Lung (tissue), 12 donors: Measurements from ENCODE around the gene FNIP2. TPM values are rescaled to one million over a fixed set of nuclear protein-coding genes. Genes with fewer than 3 reads are reported as not detected.
A peak's percentile ranks its signal among the peaks of the same experiment; 100 is the strongest.

Experiments used
- ATAC-seq: fragments of 200-7000 bp; cut with Tn5 transposase; one replicate; pipeline ENCODE4 v1.9.1; 2020; ENCODE audit warnings: moderate number of reproducible peaks; ENCODE audit not compliant: insufficient read depth, low FRiP score
- DNase-seq, 3 donors: peaks; one replicate each; pipeline ENCODE4 v3.0.0-alpha.2; 2013 to 2017
- H3K27ac ChIP-seq, 2 donors: one replicate each; pipeline ENCODE4 v1.5.1; 2013; ENCODE audit warnings: mild to moderate bottlenecking in 2 of 2, moderate library complexity in 2 of 2, control low read depth in 1 of 2, inconsistent platforms in 1 of 2, low read depth in 1 of 2, low read length in 1 of 2
- H3K27me3 ChIP-seq, 3 donors: one replicate each; pipeline ENCODE4 v1.5.1; 2013; ENCODE audit warnings: low read length in 2 of 3; ENCODE audit not compliant: control insufficient read depth in 3 of 3, insufficient read depth in 3 of 3
- H3K36me3 ChIP-seq, 4 donors: one replicate each; pipeline ENCODE4 v1.5.1; 2013; ENCODE audit warnings: low read length in 4 of 4, mild to moderate bottlenecking in 1 of 4, moderate library complexity in 1 of 4; ENCODE audit not compliant: control insufficient read depth in 4 of 4, insufficient read depth in 4 of 4
- H3K4me1 ChIP-seq, 5 donors: one replicate each; pipeline ENCODE4 v1.5.1; 2013; ENCODE audit warnings: low read length in 5 of 5, mild to moderate bottlenecking in 2 of 5, moderate library complexity in 1 of 5; ENCODE audit not compliant: control insufficient read depth in 5 of 5, insufficient read depth in 5 of 5
- H3K4me3 ChIP-seq: one replicate; pipeline ENCODE4 v1.5.1; 2013; ENCODE audit warnings: mild to moderate bottlenecking, control low read depth, moderate library complexity
- H3K9ac ChIP-seq, 2 donors: one replicate each; pipeline ENCODE4 v1.5.1; 2013; ENCODE audit warnings: low read length in 2 of 2, control low read depth in 1 of 2; ENCODE audit not compliant: insufficient read depth in 1 of 2
- H3K9me3 ChIP-seq, 4 donors: one replicate each; pipeline ENCODE4 v1.5.1; 2013; ENCODE audit warnings: low read length in 3 of 4, mild to moderate bottlenecking in 1 of 4, moderate library complexity in 1 of 4; ENCODE audit not compliant: control insufficient read depth in 4 of 4, insufficient read depth in 3 of 4
- WGBS, 2 donors: extraction: QIAGEN DNeasy Blood & Tissue Kit; methylation state at CpG; one replicate each; pipeline ENCODE4 v1.1.7; 2013; 5-methylcytosine and 5-hydroxymethylcytosine counted together
- polyA plus RNA-seq, 2 donors: library from polyadenylated mRNA; stranded (reverse); fragments of 200-250 nt; gene quantifications; one replicate each; pipeline ENCODE4 v1.2.1, GENCODE V29; 2013
- total RNA-seq, 2 donors: library from RNA; depleted of rRNA in 1 of 2; stranded (reverse); fragments of >200 nt in 1 of 2; gene quantifications; one replicate each; pipeline ENCODE4 v1.2.1, GENCODE V29; 2014 to 2021
- TF ChIP-seq, protein P1 (sequence below): IDR thresholded peaks from 2 replicates; pipeline ENCODE4 v1.5.1; 2012; ENCODE audit warnings: mild to moderate bottlenecking; ENCODE audit errors: control extremely low read depth, extremely low read depth
- donor health status: control.
- donor health status: control.
- donor health status: Bipolar disorder and iron deficiency.
- donor health status: healthy.
- donor health status: DM: yes; HTN: yes; CAD: no.

Gene FNIP2
- total and polyA plus RNA-seq, 4 donors, result 12.1 to 150 (median 44.6) TPM

DNA sequence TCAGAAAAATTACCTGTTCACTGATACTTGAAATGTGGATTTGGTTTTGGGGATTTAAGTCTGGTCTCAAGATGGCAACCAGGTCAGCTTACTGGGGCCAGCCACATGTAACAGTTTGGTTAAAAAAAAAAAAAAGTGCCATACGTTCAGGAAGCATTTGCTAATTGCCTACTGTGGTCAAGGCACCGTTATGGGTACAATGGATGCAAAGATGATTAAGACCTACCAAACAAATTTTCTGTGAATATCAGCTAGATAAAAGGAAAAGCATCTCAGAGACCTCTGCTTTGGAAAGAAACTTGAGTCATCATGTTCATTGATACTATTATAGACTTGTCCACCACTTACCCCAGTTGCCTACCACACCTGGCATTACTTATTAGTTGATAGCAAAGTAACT is 80.9 kb downstream of the FNIP2 start:
- H3K4me3 ChIP-seq, result no peak overlapping the region
- TF ChIP-seq, protein P1, sequence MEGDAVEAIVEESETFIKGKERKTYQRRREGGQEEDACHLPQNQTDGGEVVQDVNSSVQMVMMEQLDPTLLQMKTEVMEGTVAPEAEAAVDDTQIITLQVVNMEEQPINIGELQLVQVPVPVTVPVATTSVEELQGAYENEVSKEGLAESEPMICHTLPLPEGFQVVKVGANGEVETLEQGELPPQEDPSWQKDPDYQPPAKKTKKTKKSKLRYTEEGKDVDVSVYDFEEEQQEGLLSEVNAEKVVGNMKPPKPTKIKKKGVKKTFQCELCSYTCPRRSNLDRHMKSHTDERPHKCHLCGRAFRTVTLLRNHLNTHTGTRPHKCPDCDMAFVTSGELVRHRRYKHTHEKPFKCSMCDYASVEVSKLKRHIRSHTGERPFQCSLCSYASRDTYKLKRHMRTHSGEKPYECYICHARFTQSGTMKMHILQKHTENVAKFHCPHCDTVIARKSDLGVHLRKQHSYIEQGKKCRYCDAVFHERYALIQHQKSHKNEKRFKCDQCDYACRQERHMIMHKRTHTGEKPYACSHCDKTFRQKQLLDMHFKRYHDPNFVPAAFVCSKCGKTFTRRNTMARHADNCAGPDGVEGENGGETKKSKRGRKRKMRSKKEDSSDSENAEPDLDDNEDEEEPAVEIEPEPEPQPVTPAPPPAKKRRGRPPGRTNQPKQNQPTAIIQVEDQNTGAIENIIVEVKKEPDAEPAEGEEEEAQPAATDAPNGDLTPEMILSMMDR, result no peak
- H3K27ac ChIP-seq, result no peak overlapping the region
- H3K9ac ChIP-seq, result no peak overlapping the region
- peaks cover 0 to 24% (median 15%) of the 10 kb centered on the region in 4 donors for H3K36me3 ChIP-seq
- peaks cover 0 to 12% (median 0%) of the 10 kb centered on the region in 5 donors for H3K4me1 ChIP-seq
- DNase-seq (no peak), ATAC-seq (no peak)
- no peaks in the 10 kb centered on the region for H3K27me3 ChIP-seq
- H3K9me3 ChIP-seq, result no peaks in the 10 kb centered on the region
- WGBS, 2 donors, result 48 to 73% methylated on average over 2 of the region's 2 CpGs

DNA sequence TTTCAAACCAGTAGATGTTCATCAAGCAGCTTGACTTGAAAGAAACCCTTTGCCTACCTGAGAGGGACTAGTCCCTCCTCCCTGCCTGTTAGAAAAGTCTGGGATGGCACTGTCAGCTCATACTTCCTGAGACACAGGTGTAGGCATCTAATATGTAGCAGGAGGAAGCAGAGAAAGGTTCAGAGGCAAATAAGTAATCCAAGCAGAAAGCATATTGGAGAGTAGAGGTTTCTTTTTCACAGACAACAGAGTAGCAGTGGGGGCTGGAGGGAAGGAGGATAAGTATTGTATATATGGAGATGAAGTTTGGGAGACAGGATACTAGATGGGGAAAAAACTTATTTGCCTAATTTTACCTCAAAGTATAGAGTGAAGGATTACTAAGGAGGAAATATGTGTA is 81.5 kb downstream of the FNIP2 start:
- Histone ChIP-seq H3K4me3 (no peak overlapping the region), H3K4me1 (peaks cover 0 to 12% (median 0%) of the 10 kb centered on the region in 5 donors), H3K9ac (no peak overlapping the region), H3K27me3 (no peaks in the 10 kb centered on the region), H3K9me3 (no peaks in the 10 kb centered on the region), H3K36me3 (peaks cover 0 to 24% (median 15%) of the 10 kb centered on the region in 4 donors), H3K27ac (no peak overlapping the region)
- TF ChIP-seq, protein P1, result no peak
- DNase-seq (no peak), ATAC-seq (no peak)

DNA sequence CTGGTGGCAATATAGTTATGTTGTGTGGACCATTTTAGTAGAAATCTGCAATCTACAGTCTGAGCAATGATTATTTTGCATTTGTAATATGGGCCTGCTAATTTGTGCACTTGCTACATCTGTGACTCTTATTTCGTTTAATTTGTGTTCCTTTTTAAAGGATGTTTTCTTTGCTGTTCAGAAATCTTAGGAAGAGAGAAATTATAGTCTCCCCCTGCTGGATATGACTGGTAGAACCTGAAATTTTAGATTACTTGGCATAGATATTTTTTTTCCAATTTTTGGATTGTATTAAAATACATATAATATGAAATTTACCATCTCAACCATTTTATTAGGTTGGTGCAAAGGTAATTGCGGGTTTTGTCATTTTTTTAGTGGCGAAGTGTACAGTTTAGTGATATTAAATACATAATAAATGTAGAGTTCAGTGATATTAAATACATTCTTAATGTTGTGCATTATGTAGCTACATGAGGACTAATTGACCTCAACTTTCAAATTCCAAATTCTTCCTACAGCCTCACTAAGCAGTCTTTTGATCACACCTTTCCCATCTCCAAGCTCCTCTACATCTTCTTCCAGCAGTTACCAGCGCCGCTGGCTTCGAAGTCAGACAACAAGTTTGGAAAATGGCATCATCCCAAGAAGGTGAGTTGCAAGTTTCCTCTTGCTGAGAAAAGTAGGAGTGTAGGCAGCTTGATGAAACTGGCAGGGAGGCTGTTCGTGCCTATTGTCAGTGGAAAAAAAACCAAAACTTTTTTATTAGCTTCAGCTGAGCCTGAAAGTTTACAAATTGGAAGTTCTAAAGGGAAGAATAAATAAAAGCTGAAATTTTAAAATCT is 82.2 kb downstream of the FNIP2 start:
- no peak overlapping the region for H3K9ac ChIP-seq
- DNase-seq (peak in 2 of 3 donors; percentile 61), ATAC-seq (peak; percentile 49)
- peaks cover 0 to 12% (median 0%) of the 10 kb centered on the region in 5 donors for H3K4me1 ChIP-seq
- no peaks in the 10 kb centered on the region for H3K9me3 ChIP-seq
- no peak overlapping the region for H3K27ac ChIP-seq
- WGBS, 2 donors, result 74 to 76% methylated on average over 7 of the region's 7 CpGs
- TF ChIP-seq, protein P1, result peak; percentile 51
- no peak overlapping the region for H3K4me3 ChIP-seq
- H3K36me3 ChIP-seq, result peaks cover 0 to 24% (median 15%) of the 10 kb centered on the region in 4 donors
- H3K27me3 ChIP-seq, result no peaks in the 10 kb centered on the region
